ENCODE measurements around the gene RPAP2. TPM values are rescaled to one million over a fixed set of nuclear protein-coding genes. Genes with fewer than 3 reads are reported as not detected.
A peak's percentile ranks its signal among the peaks of the same experiment; 100 is the strongest.

RPAP2 gene
- total RNA-seq, 1 experiment from 2014 or later = 19.8 TPM

- Mint-ChIP-seq H3K36me3 (no peaks in the 10 kb centered on the region), H3K27me3 (ENCODE audit: low read depth) (no peaks in the 10 kb centered on the region), H3K4me3 (no peak overlapping the region), H3K27ac (no peak overlapping the region), H3K4me1 (no peaks in the 10 kb centered on the region), H3K9me3 (no peaks in the 10 kb centered on the region)
- ChIA-PET CTCF (no interaction called here), POLR2A (no interaction called here)
- TF ChIP-seq ZNF317 (CRISPR knock-in tag; IDR thresholded peaks at IDR 0.05; ENCODE audit: borderline replicate concordance, low read depth) (no peak), FOXJ3 (CRISPR knock-in tag; IDR thresholded peaks at IDR 0.05; ENCODE audit: borderline replicate concordance) (no peak), ZNF138 (CRISPR knock-in tag; conservative IDR thresholded peaks at IDR 0.05) (no peak), ZNF423 (CRISPR knock-in tag; IDR thresholded peaks at IDR 0.05) (no peak), ZBTB43 (CRISPR knock-in tag; IDR thresholded peaks at IDR 0.05) (no peak), ZNF425 (CRISPR knock-in tag; conservative IDR thresholded peaks at IDR 0.05) (no peak), ZNF219 (CRISPR knock-in tag; IDR thresholded peaks at IDR 0.05; ENCODE audit: borderline replicate concordance) (no peak), RELA (CRISPR knock-in tag; IDR thresholded peaks at IDR 0.05; ENCODE audit: borderline replicate concordance) (no peak), MAX (CRISPR knock-in tag; IDR thresholded peaks at IDR 0.05) (no peak), FOXK1 (CRISPR knock-in tag; IDR thresholded peaks at IDR 0.05) (no peak), SMAD3 (CRISPR knock-in tag; IDR thresholded peaks at IDR 0.05; ENCODE audit: borderline replicate concordance) (no peak), STAT6 (CRISPR knock-in tag; conservative IDR thresholded peaks at IDR 0.05; ENCODE audit: low read depth) (no peak)
- ATAC-seq (no peak), DNase-seq (ENCODE audit: low spot score) (no peak)
These were observed 112.7 kb downstream of the RPAP2 start for GRCh38 chr1:92411511-92411910.

GRCh38 chr1:92419642-92420041, 120.8 kb downstream of the RPAP2 start:
- H3K27me3 Mint-ChIP-seq (ENCODE audit: low read depth) = no peaks in the 10 kb centered on the region
- no peaks in the 10 kb centered on the region for H3K36me3 Mint-ChIP-seq
- no peak overlapping the region for H3K27ac Mint-ChIP-seq
- CTCF ChIA-PET = no interaction called here
- ATAC-seq (peak; percentile 47), DNase-seq (ENCODE audit: low spot score) (no peak)
- TF ChIP-seq MXD4 (CRISPR knock-in tag; IDR thresholded peaks at IDR 0.05; ENCODE audit: borderline replicate concordance) (no peak), MYBL2 (CRISPR knock-in tag; IDR thresholded peaks at IDR 0.05) (no peak), ZNF138 (CRISPR knock-in tag; conservative IDR thresholded peaks at IDR 0.05) (no peak)
- peaks cover 13% of the 10 kb centered on the region for H3K4me1 Mint-ChIP-seq
- H3K4me3 Mint-ChIP-seq = no peak overlapping the region
- POLR2A ChIA-PET = no interaction called here
- no peaks in the 10 kb centered on the region for H3K9me3 Mint-ChIP-seq

GRCh38 chr1:92424381-92424780, 125.5 kb downstream of the RPAP2 start:
- peaks cover 27% of the 10 kb centered on the region for H3K4me1 Mint-ChIP-seq
- no peak overlapping the region; the same call in 1 of the 2 replicates for H3K27ac Mint-ChIP-seq
- ChIA-PET CTCF (no interaction called here), POLR2A (no interaction called here)
- DNase-seq (ENCODE audit: low spot score) = no peak
- no peak overlapping the region for H3K4me3 Mint-ChIP-seq
- H3K27me3 Mint-ChIP-seq (ENCODE audit: low read depth) = no peaks in the 10 kb centered on the region
- no peak for ATAC-seq
- no peaks in the 10 kb centered on the region for H3K36me3 Mint-ChIP-seq
- no peaks in the 10 kb centered on the region for H3K9me3 Mint-ChIP-seq
- TF ChIP-seq E2F4 (CRISPR knock-in tag; IDR thresholded peaks at IDR 0.05; ENCODE audit: borderline replicate concordance, low read depth) (no peak), TEAD4 (CRISPR knock-in tag; IDR thresholded peaks at IDR 0.05) (no peak), ZSCAN18 (CRISPR knock-in tag; IDR thresholded peaks at IDR 0.05) (no peak), E2F5 (CRISPR knock-in tag; IDR thresholded peaks at IDR 0.05) (no peak), ZBTB43 (CRISPR knock-in tag; IDR thresholded peaks at IDR 0.05) (no peak), MXD4 (CRISPR knock-in tag; IDR thresholded peaks at IDR 0.05; ENCODE audit: borderline replicate concordance) (no peak), NR2C2 (CRISPR knock-in tag; IDR thresholded peaks at IDR 0.05) (no peak), FOXJ3 (CRISPR knock-in tag; IDR thresholded peaks at IDR 0.05; ENCODE audit: borderline replicate concordance) (no peak), ZNF317 (CRISPR knock-in tag; IDR thresholded peaks at IDR 0.05; ENCODE audit: borderline replicate concordance, low read depth) (no peak), HMGA2 (CRISPR knock-in tag; IDR thresholded peaks at IDR 0.05) (no peak)

Data from WTC11 (cell line).